Activated CD4-positive, alpha-beta T cell treated with anti-CD3 and anti-CD28 coated beads for 4 hours (primary cell): ENCODE measurements around the gene HK2.
"Not testable (repeated sequence)": the region's sequence is repeated elsewhere in the genome, so short reads cannot be mapped to it uniquely, and the experiment has no call there.

ENCODE experiments used
- DNase-seq, 2 donors: peaks; one replicate each; pipeline ENCODE4 v3.0.0-alpha.2; 2020

Gene HK2

GRCh38 chr2:74835831-74836674 lies 2.1 kb downstream of the HK2 start:
- DNase-seq = no peak

GRCh38 chr2:74836675-74837401 lies 2.9 kb downstream of the HK2 start:
- DNase-seq = no peak

GRCh38 chr2:74841641-74842040 lies 7.7 kb downstream of the HK2 start:
- no peak for DNase-seq

- DNase-seq = no peak
Observed at GRCh38 chr2:74843433-74843832, 9.5 kb downstream of the HK2 start.

- DNase-seq = peak; percentile 25 to 36
Observed at GRCh38 chr2:74843899-74844298, 10.0 kb downstream of the HK2 start.

GRCh38 chr2:74844752-74845151 lies 10.8 kb downstream of the HK2 start:
- no peak for DNase-seq

GRCh38 chr2:74845217-74845751 lies 11.4 kb downstream of the HK2 start:
- peak; percentile 33 to 38 for DNase-seq

GRCh38 chr2:74845991-74846390 lies 12.1 kb downstream of the HK2 start:
- DNase-seq = no peak

- DNase-seq = no peak
Observed at GRCh38 chr2:74846481-74846880, 12.6 kb downstream of the HK2 start.

GRCh38 chr2:74847070-74847858 lies 13.3 kb downstream of the HK2 start:
- DNase-seq = no peak

GRCh38 chr2:74849228-74849892 lies 15.4 kb downstream of the HK2 start:
- peak; percentile 29 to 51 for DNase-seq

GRCh38 chr2:74850496-74851190 lies 16.7 kb downstream of the HK2 start:
- no peak for DNase-seq

- DNase-seq = no peak
Observed at GRCh38 chr2:74851191-74851566, 17.3 kb downstream of the HK2 start.

- not testable (repeated sequence) for DNase-seq
Observed at GRCh38 chr2:74853360-74853759, 19.4 kb downstream of the HK2 start.

- no peak for DNase-seq
Observed at GRCh38 chr2:74854401-74854800, 20.5 kb downstream of the HK2 start.

- DNase-seq = not testable (repeated sequence)
Observed at GRCh38 chr2:74855114-74855707, 21.3 kb downstream of the HK2 start.

- no peak for DNase-seq
Observed at GRCh38 chr2:74856004-74856578, 22.2 kb downstream of the HK2 start.

GRCh38 chr2:74856599-74856998 lies 22.7 kb downstream of the HK2 start:
- no peak for DNase-seq

- no peak for DNase-seq
Observed at GRCh38 chr2:74857215-74857614, 23.3 kb downstream of the HK2 start.

- DNase-seq = no peak
Observed at GRCh38 chr2:74857725-74858124, 23.8 kb downstream of the HK2 start.

- no peak for DNase-seq
Observed at GRCh38 chr2:74858281-74858680, 24.4 kb downstream of the HK2 start.
